NOMO-1 (cell line): ENCODE data around the gene FAAP24.
"Not testable (repeated sequence)": the region's sequence is repeated elsewhere in the genome, so short reads cannot be mapped to it uniquely, and the experiment has no call there.

Experiments used
- DNase-seq, 2 experiments: peaks; one replicate each; lab custom pipeline; 2025; ENCODE audit not compliant: unreplicated experiment in 2 of 2; lab: John Stamatoyannopoulos, UW

FAAP24 gene

DNA sequence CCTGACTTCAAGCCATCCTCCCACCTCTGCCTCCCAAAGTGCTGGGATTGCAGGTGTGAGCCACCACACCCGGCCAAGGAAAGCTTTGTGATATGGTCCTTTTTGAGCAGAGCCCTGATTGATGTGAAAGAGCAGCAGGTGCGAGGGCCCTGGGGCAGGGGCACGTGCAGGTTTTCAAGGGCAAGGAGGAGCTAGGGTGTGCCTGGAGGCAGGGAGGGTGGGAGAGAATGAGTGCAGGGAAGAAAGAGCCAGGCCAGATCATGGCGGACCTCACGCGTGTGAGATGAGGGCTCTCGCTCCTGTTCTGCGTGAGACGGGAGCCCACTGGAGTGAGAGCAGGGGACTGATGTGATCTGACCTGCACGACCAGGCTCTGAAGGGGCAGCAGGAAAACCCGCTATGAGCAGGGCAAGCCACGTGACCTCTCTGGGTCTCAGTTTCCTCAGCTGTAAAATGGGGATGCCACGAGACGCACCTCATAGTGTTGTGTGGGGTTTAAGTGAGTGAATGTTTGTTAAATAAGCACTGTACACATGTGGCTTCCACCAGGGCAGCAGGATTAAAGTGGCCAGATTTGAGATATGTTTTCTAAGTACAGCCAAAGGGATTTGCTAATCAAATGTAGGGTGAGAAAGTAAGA lies 25.8 kb downstream of the FAAP24 start:
- no peak for DNase-seq

DNA sequence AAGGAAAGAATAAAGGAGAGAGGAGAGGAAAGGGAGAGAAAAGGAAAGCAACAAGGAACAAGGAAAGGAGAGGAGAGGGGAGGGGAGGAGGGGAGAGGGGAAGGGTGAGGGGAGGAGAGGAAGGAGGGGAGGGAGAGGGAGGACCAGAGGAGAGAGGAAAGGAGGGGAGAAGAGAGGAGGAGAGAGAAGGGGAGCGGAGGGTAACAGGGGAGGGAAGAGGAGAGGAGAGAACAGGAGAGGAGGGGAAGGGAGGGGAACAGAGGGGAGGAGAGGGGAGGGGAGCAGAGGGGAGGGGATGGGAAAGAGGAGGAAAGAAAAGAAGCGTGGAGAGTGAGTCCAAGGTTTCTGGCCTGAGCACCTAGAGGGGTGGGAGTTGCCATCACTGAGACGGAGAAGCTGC lies 26.7 kb downstream of the FAAP24 start:
- no peak for DNase-seq

DNA sequence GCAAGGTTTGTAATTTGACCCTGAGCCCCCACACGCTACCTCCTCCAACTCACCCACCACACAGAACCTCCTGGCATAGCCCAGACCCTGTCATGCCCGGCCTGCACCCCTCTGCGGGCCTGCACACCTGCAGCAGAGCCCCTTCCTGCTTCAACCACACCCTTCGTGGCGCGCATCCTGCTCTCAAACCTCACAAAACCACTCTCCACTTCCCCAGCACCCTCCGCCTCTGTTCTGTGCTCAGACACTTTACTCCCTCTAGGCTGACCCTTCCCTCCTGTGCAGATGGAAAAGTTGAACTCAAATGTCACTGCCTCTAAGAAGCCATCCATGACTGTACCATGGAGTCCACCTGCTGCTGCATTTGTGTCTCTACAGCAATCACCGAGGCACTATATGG lies 28.5 kb downstream of the FAAP24 start:
- DNase-seq: no peak

DNA sequence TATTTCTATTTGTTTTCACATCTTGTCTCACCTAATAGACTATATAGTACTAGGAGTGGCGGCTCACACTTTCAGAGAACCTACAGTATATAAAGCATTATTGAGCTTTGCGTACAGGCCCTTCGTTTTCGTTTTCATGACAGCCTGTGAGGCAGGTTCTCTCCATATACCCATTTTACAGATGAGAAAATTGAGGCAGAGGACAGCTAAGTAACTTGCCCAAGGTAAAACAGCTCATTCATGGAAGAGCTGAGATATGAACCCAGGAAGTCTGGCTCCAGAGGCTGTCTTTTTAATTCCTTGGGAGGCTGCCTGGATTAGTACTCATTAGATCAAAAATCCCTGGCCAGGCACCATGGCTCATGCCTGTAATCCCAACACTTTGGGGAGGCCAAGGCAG lies 28.9 kb downstream of the FAAP24 start:
- DNase-seq: no peak

DNA sequence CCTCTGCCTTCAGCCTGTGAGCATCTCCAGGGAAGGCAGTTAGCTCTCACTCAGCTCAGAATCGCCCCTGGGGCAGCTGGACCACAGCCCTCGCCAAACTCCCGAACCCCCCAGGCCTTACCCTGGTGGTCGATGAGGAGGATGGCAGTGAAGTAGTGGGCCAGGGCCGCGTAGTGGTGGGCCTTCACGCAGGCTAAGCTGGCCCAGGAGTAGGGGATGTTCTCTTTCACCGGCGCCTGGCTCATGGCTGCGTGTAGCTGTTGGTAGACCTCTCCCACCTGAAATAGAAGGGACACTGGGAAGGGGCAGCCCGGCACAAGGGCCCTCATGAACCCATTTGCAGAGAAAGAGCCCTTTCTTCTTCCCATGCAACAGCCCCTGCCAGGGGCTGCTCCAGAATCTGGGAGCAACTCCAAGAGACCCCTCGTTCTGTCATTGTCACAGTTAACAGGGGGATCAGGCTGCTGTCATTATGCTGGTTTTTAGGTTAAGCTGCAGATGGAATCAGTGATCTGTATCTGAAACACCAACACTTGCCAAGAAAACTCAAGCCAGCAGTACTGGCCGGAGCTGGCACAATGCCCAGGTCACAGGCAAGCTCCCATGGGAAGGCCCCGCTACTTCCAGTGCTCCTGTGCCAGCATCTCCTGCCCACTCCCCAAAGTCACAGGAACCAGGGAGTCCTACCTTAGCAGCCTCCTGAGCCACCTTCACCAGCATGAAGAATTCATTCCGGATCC lies 30.3 kb downstream of the FAAP24 start:
- DNase-seq: not testable (repeated sequence)

DNA sequence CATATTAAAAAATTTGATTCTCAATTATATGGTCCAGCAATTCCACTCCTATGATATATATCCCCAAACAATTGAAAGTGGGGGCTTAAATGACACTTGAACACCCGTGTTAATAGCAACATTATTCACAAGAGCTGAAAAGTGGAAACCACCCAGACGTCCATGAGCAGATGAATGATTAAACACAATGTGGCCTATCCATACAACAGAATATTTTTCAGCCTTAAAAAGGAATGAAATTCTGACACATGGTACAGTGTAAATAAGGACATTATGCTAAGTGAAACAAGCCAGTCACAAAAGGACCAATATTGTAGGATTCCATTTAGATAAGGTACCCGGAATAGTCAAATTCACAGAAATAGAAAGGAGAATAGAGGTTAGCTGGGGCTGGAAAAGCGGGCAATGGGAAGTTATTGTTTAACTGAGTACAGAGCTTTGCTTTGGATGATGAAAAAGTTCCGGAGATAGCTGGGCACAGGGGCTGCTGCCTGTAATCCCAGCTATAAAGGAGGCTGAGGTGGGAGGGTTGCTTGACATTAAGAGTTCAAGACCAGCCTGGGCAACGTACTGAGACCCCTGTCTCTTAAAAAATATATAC lies 31.5 kb downstream of the FAAP24 start:
- DNase-seq: not testable (repeated sequence)

DNA sequence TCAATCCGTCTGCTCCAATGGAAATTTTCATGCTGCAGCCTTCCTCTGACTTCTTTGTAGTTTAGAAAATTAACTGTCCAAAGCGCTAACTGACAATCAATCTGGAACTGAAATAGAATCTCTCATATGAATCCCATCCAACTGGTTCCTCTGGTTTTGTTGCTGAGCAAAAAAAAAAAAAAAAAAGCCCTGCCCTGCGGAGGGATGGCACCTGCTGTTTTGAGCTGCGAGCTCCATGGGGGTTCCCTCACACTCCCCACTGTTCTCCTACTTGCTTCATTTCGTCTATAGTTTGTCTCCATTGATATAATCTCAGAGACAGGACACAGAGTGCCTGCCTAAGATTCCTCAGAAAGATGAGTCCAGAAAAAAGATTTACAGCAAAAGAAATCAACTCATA lies 33.4 kb downstream of the FAAP24 start:
- DNase-seq: no peak

- no peak for DNase-seq
These were observed 36.7 kb downstream of the FAAP24 start for GRCh38 chr19:33008738-33009137.

GRCh38 chr19:33010891-33011290 lies 38.8 kb downstream of the FAAP24 start:
- not testable (repeated sequence) for DNase-seq

DNA sequence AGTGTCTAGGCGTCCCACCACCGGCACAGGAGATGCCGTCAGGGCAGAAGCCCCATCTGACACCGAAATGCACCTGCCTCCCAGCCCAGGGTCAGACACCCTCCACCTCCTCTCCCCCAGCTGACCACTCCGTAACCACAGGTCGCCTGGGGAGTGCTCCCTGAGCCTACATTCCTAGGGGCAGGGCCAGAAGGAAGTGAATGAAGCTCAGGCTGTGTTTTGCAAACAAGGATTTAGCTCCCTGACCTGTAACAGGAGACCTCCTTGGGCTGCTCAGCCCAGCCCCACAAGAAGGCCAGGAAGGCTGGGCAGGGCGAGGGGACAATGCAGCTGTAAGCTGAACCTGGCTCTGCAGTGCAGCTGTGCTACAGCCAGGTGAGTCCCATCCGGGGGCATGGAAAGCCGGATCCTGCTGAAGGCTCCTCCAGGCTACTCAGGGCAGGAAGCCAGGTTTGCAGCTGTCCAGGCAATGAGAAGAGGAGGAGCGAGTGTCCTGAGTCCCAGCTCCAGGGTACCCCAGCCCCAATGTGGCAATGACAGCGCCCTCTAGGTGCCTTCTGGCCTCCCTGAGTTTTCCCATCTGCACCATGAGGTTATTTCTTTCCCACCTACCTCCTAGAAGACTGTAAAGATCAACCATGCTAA lies 50.6 kb downstream of the FAAP24 start:
- no peak for DNase-seq

DNA sequence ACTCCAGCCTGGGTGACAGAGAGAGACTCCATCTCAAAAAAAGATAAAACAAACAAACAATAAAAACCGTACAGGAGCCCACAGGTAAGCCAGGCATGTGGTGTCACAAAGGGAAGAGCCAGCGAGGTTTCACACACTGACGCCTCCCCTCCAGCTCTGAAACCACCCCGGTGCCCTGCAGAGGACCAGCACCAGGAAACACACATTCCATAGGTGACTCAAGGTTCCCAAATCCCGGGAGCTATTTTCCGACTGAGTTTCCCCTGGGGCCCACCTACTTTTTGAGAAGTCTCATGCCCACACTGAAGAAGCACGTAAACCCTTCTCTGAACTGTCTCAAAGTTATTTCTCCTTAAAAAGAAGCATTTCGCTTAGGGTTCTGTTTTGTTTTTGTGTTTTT lies 52.4 kb downstream of the FAAP24 start:
- DNase-seq: no peak

DNA sequence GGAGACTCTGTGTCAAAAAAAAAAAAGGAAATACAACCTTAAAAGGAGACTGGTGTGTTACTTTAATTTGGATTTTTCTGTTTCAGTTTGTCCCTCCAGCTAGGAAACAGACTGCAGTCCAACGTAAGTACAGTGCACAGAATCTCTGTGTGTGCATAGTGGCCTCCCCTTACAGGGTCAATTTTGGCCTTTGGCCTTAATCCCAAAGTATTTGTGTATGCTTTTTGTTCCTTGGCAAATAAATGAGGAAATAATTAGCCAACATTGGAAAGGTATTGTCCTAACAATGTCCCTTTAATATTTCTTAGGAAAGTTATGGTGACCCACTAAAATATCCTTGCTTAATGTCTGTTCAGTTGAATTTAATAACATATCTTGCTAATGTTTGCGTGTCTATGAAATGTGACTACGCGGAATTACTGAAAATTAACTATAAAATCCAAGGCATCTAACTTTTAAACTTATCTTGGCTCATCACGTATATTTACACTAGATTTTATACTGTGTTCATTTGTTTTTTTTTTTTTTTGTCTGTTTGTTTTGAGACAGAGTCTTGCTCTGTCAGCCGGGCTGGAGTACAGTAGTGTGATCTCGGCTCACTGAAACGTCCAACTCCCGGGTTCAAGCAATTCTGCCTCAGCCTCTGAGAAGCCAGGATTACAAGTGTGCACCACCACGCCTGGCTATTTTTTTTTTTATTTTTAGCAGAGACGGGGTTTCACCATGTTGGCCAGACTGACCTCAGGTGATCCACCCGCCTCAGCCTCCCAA lies 53.6 kb downstream of the FAAP24 start:
- not testable (repeated sequence) for DNase-seq

DNA sequence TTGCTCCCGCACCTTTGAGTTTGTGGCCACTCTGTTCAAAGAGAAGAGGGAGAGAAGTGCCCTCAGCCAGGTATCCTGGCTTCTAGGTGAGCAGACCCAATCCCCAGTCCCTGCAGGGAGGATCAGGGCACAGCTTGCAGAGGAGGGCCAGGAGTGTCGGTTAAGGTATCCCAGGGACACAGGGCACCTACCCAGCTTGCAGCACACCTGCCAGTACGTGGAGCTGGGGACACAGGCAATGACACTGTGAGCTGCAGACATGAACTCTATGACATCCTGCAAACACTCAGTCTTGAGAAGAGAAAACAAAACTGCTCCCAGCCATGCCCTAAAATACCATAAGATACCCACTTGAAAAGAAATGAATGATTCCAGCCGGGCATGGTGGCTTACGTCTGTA lies 54.6 kb downstream of the FAAP24 start:
- not testable (repeated sequence) for DNase-seq
